Activated CD4-positive, CD25-positive, alpha-beta regulatory T cell treated with anti-CD3 and anti-CD28 coated beads, Interleukin-2, amount 50 U/mL, for 16 hours (primary cell): ENCODE results near the gene HACE1.

Experiments used
- DNase-seq: peaks from one replicate; pipeline ENCODE4 v3.0.0-alpha.2; 2020; ENCODE audit warnings: low read depth, low spot score

The HACE1 gene

DNA sequence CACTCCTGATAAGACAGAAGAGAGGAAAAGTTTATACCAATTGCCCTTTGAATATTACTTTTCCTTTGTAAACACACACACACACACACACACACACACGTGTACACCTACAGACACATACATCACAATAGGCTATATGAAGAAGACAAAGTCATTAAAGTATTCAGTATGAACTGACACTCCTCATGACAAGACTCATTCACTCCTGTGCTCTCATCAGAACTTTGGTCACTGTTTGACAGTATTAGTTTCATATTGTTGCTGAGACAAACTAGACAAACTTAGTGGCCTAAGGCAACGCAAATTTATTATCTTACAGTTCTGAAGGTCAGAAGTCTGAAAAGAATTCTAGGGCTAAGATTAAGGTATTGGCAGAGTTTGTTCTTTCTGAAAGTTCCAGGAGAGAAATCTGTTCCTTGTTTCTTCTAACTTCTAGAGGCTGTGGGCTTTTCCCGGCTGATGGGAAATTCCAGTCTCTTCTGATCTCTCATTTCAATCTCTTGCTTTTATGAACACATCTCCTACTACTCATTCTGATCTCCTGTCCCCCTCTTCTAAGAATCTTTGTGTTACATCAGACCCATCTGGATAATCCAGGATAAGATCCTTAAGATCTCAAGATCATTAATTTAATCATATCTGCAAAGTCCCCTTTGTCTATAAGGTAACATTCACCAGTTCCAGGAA is 171.3 kb downstream of the HACE1 start:
- no peak for DNase-seq

DNA sequence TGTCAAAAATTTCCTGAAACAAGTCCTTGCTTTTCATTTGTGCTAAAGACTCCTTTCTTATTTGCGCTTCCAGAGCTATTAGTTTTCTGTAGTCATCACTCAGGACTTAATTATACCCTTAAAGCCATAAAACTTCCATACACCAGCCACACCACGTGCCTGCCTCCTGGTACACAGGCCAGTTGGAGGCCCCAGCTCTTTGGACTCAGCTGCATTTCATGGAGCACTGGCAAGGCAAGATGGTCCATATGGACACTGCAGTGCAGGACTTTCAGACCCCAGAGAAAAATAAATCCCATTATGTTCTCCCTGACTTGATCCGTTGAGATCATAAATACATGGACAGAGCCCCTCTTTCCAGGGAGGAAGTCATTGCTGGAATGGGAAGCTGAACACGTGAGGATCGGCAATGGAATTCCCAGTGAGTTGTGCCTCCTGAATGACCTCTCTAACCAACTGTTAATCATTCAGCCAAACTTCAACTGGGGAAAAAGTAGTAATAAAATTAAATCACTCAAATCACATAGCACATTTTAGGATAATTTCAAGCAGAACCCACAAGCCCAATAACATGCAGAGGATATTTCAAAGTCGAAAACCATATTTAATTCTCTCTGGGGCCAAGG is 173.1 kb downstream of the HACE1 start:
- no peak for DNase-seq

DNA sequence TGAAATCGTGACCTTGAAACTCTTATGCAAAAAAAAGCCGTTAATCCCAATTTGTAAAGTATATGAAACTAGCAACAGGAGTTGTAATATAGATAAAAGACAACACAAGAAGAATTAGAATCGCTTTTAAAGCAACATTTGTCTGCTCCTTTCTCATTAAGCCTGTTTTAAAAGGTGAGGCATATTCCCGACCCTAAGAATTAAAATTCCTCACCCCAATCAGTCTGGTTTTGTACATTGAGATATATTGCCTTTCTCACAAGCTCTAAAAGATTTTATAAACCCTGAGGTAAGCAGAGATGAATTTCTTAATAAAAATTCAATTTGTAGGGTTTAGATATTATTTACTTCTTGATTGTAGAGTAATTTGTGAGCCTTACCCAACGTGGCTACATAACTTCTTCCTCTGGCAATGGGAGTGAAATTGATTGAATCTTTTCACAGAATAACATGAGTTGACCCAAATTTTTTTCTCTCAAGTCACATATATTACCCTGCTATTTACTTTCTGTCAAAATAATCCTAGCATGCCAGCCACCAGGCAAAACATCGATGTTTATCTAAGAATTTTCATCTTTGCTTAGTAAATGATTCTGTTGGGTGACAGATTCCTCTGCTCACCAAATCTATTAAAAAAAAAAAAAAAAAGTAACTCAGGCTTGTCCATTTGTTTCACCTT is 173.7 kb downstream of the HACE1 start:
- no peak for DNase-seq

DNA sequence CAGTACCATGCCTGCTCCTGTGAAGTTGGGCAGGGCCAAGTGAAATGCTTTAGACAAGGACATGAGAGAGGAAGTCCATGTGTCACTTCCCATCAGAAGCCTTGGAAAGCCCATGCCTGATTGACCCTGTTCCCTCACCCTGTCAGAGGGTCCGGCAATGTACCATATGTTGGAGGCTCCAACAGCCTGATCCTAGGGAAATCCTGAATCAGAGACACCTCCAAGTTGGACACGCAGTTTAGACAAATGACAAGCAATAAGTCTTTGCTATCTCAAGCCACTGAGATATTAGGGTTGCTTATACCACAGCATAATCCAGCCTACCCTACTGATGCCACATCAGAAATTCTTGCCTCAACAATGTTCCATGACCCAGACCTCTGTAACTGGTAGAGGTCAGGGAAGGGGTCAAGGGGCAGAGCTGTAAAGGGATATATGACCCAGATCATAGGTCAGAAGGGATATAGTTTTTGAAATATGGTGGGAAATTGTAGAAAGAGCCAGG is 174.8 kb downstream of the HACE1 start:
- DNase-seq, result no peak

DNA sequence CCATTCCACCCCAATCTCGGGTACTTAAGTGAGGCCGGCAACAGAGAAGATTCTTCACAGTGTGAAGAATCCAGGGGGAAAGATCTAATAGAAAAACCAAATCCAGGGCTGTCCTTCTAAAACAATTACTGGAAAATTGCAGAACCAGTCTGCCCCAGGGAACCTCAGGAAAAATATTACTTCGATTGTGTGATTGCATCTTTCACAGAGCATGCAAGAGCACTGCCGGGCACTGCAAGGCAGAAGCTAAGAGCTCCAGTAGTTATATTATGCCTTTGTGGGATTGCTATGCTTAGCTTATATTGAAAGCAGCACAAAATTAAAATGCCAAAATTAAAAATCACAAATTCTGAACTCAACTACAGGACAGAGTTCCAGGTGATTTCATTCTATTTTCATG is 175.9 kb downstream of the HACE1 start:
- DNase-seq, result no peak

DNA sequence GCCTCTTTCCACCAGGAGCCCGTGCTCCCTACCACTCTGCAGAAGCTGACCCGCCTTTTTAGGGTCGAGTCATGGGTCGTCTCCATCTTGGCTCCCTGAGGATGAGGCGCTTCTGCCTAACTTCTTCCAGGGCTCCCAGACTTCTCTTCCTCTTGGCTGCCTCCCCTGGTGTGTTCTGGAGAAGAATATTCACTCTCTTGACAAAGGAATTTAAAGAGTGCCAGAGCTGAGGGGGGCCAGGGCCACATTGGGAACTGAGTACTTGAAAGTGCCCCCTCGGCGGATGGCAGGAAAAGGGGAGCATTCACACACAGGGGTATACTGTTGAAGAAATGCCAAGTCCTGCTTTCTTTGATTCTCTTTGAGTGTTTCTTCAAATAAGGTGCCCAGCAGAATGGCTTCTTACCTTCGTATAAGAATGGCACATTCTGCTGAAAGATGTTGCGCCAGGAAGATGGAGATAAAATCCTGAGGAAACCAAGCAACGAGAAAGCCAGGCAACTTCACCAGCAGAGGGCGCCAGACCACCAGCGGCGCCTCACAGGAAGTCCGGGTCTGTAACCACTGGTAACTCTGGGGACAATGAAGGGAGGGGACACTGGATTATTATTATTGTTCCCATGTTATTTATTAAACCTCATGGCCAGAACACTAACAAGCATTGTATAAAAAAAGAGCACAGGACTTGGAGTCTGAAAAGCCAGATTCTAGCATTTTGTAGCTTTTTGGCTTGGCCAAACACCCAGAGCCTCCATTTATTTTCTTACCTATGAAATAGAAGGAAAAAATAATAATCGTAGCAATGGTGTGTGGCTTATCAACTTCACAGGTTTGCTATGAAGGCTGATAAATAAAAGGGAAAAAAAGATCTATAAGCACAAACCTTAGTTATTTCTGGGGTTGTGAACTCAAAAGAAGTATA is 176.7 kb downstream of the HACE1 start:
- peak; percentile 57 for DNase-seq

DNA sequence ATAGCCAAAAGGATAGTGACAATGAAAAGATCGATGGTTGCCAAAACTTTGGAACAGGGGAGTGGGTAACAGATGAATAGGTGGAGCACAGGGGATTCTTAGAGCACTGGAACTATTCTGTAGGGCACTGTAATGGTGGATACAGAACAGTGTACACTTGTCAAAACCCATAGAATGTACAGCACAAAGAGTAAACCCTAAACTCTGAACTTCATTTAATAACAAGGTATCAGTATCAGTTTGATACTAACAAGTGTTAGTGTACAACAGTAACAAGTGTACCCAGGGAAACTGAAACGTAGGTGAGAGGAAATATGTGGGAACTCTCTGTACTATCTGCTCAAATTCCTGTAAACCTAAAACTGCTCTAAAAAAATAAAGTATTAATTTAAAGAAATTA is 179.2 kb downstream of the HACE1 start:
- no peak for DNase-seq

DNA sequence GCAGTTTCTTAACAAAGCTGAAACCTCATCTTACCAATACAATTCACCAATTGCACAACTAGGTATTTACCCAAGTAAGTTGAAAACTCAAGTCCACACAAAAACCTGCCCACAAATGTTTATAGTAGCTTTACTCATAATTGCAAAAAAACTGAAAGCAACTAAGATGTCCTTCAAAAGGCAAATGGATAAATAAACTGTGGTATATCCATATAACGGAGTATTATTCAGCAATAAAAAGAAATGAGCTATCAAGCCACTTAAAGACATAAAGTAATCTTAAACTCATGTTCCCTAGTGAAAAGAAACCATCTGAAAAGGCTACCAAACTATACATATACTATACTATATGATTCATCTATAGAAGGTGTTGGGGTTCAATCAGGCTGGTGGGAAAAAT is 179.7 kb downstream of the HACE1 start:
- no peak for DNase-seq
